ENCODE data around the gene SNCAIP.

The SNCAIP gene

DNA sequence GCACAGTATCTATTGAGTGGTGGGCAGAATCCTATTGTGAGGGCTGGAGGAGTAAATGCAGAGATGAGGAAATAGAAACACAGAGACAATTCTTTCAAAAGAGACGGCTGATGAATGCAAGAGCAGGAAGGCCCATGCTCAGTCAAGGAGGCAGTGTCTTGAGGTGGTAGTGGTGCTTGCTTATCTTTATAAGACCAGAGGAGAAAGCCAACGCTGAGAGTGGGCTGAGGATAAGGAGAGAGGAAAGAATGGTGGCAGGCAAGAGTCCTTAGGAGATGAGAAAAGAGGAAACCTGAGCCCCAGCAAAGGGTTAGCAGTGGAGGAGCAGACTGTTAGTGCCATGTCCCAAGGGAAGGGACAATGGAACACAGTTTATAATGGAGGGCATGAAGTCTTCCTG, 86.0 kb downstream of the SNCAIP start:
- DNase-seq (ENCODE audit: low read depth in 2 of 2): no peak

DNA sequence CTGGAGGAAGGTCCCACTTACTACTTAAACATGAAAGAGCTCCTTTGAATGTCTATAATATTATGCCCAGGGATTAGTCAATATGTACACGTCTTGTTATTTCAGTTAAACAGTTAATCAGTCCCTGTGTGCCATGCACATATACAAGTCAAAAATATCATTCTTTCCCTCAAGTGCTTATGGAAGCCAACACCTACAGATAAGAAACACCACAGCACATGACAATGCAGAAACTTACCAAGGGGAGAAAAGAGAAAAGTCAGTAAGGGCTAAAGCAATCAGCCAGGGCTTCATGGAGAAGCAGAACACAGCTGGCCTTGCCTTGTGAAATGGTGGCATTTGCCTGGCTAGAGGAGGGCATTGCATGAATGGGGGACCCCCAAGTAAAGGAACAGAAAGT, 88.3 kb downstream of the SNCAIP start:
- no peak for DNase-seq (ENCODE audit: low read depth in 2 of 2)

DNA sequence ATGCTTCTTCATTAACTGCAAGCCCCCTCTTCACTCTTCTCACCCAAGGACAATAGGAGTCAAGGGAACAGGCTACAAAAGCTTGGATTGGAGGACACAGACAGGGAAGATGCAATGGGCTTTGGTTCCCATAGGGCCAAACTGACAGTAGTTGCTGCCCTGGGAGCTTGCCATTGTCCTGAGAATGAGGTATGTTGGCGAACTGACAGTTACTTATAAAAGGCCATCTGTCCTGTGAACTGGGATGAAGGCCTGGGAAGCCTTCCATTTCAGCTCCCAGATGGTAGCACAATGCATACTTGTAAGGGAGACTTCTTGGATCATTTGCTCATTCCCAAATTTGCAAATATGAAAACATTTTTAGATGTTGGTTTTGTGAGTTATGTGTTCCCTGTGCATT, 88.9 kb downstream of the SNCAIP start:
- no peak for DNase-seq (ENCODE audit: low read depth in 2 of 2)

DNA sequence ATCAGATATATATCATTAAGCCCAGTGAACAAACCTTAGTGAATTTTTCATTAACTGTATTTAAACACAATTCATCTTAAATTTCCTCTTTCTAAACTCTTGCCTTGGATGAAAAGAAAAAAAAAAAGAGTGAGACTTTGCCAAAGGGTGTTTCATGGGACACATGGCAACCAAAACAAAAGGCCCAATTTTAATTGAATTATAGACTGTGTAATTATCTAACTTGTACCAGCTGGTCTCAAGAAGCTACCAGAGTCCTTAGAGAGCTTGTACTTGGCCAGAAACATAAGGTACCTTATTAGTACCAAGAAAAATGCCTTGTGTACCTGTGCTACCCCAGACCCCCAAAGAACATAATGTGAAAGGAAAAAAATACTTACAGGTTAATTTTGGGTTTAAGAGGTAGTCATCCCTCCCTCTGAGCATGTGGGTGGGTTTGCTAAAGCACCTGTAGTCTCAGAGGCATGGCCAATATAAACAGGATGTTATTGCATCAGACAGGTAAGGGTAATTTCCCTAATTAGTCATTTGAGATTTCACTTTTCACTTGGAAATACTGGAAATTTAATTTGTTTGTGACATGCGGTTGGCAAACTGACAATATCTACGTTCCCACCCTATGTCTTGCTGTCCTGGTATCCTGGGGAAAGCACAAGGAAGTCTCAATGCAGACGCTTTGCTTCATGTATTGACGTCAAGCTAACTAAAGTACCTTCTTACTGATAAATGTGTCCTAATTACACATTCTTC, 90.1 kb downstream of the SNCAIP start:
- DNase-seq (ENCODE audit: low read depth in 2 of 2): no peak

DNA sequence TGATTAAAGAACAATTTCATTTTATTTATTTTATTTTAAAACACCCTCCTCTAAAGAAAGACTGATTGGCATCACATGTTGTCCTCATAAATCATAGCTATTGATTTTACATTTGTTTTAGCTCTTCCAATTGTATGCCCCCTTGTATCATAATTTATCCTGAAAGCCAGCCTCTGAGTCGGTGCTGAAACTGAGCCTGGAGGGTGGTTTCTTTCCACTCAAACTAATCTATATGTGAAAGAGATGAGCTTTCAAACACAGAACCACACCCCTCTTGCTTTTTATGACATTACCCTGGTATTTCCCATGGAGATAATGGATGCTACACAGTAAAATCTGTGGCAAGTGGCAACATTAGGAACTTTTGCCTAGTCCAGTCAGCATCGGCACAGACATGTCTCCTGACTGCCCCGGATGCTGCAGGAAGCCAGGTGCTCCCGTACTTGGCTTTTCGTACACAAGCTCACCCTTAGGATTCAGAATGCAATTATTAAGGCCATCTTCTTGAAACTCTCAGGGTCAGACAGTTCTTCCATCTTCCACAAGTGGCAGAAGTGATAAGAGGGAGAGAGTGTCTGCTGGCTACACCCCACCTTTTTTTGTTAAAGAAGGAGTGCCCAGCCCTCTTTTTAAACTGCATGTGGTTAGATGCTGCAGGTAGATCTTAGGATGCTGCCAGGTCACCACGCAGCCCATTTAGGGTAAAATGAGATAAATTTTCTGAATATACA, 91.1 kb downstream of the SNCAIP start:
- no peak for DNase-seq (ENCODE audit: low read depth in 2 of 2)

DNA sequence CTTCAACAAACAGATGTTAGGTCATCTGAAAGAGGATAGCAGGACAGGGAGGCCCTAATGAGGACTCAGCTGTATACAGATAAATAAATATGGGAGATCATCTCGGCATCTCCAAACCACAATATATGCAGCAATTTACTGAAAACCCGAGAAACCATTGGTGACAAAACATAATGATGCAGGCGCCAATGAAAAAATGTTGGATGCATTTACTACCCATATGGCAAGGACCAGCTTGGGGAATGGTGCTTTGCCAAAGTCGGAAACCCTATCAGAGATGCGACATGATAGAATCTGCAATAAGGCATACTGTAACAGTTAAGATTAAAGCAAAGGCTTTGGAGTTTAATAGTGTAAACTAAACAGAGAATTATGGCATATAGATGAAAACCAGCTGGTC, 92.0 kb downstream of the SNCAIP start:
- no peak for DNase-seq (ENCODE audit: low read depth in 2 of 2)

DNA sequence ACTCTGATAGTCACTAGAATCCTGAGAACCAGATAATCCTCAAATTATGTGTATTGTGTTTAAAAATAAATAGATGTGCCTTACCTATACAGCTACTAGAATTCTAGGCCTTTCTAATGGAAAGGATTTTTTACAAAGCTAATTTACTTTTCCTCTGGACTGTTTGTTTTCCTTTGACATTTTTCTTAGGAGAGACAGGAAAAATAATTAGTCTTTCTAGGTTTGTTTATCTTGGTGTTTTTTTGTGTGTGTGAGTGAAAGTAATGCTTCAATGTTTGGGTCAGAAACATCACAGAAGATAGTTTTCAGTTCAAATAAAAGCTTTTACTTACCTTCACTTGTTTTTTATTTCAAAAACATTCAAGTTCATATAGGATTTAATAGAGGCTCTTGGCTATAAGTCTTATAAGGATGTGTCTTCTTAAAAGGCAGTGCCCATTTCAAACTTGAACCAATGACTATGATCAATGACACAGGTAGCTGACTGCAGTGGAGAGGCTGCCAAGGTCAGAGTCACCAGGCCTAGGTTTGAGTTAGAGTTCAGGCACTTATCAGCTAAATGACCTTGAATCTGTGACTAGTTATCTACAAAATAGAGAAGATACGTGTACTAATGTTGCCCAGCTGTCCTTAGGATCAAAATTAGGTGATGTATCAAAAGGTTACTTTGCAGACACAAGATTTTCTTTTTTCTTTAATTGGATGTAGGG, 92.8 kb downstream of the SNCAIP start:
- no peak for DNase-seq (ENCODE audit: low read depth in 2 of 2)

DNA sequence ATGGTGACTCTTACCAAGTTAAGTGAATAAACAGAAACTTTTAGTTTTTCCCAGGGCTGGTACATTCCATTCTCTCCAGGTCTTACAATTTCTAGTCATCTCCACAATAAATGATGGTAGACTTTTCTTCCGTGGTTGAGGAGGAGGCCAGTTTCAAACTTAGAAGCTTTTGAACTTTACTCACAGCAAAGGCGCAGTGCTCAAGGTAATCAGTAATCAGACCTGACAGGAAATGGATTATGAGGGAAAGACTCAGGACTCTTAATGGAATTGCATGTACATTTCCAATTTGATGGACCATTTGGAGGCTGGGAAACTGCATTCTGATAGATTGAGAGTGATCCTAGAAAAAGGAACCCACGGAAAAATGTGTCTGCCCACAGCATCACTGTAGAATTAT, 93.7 kb downstream of the SNCAIP start:
- no peak for DNase-seq (ENCODE audit: low read depth in 2 of 2)

DNA sequence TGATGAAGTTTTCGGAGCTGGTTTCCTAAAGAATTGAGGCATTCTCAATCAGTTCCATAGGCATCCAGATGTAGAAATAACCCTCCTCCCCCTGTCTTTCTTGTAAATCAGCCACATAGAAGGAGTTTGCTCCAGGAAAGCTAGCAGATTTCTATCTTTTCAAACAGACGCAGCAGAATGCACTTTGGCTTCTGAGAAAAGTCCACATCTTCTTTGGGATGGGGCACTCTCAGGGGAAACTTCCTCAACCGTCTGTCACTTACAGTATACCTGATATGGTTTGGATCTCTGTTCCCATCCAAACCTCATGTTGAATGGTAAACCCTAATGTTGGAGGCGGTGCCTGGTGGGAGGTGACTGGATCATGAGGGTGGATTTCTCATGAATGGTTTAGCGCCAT, 94.1 kb downstream of the SNCAIP start:
- DNase-seq (ENCODE audit: low read depth in 2 of 2): no peak

DNA sequence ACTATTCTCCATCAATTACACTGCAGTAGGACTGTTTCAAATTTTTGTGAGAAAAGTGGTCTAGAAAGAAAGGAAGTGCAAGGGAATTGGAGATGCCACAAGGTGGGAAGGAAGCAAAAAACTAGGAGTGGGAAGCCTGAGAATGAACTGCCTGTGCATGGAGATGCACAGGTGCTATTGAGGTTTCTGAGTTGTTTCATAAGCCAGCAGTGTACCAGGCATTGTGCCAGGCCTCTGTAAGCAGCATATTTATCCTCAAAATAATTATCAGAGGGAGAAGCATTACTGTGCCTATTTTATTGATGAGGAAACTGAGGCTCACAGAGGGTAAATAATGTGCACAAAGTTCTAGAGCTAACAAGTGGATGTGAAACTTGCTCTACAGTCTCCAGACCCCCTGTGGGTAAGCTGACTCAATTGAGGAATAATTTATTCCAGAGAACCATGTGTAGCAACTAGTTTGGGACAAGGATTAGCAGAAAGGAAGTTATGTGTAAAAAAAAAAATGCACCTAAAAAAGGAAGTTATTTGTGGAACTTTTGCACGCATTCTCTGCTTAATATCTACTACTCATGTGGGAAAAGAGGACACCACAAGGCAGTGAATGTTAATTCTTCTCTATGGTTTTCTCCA, 96.7 kb downstream of the SNCAIP start:
- no peak for DNase-seq (ENCODE audit: low read depth in 2 of 2)

DNA sequence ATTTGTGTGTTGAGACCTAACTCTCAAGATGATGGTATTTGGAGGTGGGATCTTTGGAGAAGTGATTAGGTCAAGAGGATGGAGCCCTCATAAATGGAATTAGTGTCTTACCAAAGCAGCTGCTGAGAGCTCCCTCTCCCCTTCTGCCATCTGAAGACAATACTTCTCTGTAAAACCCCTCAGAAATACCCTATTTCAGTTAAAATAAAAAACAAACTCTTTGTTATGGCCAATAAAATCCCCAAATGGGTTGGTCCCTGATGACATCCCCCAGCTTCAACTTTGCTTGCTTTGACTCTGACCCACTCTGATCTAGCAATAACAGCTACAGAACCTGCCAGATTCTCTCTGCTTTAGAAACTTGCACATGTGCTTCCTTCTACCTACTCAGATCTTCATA, 100.9 kb downstream of the SNCAIP start:
- no peak for DNase-seq (ENCODE audit: low read depth in 2 of 2)

DNA sequence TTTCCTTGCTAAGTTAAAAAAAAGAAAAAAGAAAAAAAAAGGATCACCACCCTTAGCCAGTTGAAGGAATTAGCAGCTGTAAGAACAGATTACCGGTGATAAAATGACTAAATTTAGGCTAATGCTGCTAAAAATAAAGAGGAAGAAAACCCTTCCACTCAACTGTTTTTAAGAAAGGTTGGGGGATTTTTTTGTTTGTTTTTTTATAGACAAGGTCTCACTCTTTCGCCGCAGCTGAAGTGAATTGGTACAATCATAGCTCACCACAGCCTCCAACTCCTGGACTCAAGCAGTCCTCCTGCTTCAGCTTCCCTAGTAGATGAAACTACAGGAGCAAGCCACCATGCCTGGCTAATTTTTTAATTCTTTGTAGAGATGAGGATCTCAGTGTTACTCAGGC, 101.7 kb downstream of the SNCAIP start:
- DNase-seq (ENCODE audit: low read depth in 2 of 2): no peak

DNA sequence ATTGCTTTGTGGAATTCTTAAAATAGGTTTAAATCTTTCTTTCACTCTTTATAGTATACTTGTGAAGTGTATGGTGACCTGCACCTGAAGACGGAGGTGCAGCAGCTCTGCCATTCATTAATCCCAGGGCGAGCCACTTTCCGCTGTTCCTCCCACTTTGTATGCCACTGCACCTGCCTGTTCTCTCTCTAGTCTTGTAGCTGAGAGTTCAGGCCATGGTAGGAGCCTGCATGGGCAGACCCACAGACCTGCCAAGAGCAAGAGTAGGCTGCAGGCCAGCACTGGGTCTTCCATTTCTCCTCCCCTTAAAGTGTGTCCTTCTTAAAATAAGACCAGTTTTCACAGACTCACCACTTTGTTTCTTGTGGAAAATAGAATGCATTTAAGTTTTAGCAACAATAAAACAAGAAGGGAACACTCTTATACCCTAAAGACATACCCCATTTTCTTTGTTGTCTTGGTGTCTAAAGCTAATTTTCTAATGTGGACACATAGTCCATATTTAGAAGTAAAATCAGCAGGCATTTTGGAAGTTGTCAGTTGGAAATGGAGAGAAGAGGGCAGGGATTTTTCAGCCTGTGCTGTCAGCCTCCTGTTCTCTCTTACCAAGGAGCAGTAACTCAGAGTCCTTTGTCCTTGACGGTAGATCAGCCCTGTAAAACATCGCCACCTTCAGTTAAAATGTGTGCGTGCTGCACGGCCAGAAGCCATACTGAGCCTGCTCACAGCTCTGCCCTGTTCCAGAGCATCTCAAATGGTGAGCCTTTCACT, 103.2 kb downstream of the SNCAIP start:
- DNase-seq (ENCODE audit: low read depth in 2 of 2): no peak

DNA sequence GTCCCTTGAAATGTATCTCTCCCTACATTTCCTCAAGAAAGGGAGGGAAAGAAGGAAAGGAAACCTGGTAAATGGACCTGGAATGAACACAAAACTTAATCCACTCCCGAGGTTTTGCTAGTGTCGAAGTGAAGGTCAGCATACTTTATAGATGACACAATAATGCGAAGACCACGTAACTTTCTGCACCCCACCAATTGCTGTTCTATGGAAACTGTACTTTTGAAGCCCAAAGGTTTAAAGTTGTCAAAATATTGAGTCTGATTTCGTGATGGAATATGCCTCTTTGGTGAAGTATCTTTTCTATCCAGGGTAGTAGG, 103.7 kb downstream of the SNCAIP start:
- DNase-seq (ENCODE audit: low read depth in 2 of 2): no peak

DNA sequence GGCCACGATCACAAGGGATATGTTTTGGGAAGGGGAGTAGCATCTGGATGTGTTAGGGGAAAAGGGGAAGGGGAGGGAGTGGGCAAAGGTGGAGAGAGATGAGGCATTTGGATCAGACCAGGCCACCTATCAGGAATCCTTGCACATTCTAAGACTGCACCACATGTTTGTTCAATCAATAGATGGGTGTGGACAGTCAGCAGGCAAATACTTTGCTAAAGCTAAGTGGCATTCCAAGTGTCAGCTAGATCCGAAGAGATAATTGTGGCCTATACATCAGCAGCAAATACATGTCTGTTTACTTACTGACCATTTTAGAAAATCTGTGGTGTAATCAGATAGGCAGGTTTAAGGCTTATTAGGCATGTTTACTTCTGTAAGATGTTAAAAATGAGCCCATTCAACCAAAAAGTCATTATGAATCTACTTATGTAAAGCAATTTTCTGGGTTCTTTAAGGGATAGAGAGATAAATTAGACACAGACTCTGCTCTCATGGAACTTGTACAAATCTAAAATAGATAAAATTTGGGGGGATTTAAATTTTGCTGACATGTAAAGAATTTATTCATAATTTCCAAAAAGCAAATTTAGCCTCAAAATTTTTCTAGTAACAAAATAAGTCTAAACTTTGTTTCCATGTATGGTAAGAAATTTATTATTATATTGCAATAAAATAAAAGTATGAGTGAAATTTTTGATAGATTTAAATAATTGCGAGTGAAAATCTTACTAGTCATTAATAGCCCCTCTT, 107.3 kb downstream of the SNCAIP start:
- no peak for DNase-seq (ENCODE audit: low read depth in 2 of 2)

DNA sequence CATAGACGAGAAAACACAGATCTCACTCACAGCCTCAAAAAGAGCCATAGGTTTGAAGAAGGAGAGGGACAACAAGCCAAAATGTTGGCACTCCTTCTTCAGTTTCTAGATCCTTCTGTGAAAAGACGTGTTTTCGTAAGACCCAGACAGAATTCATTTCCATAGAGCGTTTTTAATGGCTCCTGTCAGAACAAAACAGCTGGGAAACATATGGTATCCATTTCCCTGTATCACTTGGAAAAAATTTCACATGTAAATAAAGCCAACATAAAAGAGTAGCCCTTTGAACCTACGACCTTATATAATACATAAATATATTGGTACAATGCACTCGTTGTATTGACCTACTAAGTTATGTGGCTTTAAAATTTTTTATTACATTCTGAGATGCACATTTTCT, 108.1 kb downstream of the SNCAIP start:
- DNase-seq (ENCODE audit: low read depth in 2 of 2): no peak

DNA sequence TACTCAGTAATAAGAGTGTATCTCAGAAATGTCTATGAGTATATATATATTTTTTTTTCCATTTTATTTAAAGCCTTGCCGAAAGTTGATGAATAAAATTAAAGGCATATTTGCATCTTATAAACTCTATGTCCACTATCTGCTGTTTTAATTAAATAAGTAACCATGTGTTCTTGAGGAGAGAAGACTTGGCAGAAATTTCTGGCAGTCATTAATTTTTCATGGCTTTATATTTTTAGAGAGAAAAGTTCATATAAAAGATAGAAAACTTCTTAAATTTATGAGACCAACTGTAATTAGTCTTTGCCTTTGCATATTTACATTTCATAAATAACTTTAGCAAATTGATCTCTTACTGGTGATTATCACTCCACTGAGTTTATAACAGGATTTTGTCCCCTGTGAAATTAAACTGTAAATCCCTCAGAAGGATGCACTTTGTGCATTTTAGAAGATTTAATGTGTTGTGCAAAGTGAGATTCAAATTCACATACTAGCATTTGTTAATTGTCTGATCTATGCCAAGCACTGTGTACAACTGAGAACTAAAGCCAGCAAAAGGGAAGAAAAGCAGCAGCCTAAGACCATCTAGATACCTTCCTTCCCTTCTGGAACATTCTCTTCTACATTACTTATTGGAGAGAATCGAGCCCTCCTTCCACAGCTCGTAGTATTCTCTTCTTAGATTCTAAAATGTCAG, 108.7 kb downstream of the SNCAIP start:
- DNase-seq (ENCODE audit: low read depth in 2 of 2): no peak

DNA sequence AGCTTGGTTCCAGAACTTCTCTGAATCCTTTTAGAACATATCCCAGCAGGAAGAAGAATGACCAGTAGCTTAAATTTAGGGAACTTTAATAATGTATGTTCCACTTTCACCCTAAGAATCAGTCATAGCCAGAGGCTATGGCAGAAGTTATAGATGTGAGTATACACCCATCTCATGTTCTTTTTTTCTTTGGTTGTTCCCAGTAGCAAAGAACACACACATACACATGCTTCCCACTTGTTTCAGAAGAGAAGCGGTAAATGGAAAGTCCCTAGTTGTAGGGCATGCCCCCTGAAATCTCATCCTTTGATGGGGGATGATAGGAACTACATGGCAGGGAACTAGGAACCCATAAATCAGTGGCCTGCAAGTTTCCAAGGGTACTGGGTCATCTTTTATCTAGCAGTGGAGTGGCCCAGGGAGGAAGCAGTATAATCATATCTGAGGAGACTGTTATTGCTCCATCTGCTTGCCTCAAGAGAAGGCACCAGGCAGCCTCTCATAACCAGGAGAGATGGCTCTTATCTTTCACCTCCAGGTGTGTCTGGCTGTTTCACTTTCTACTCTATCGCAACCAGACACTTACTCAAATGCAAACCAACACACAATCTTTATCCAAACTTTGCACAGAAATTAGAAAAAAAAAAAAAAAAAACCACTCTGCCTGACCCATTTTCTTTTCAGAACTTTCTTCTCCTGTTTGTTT, 109.5 kb downstream of the SNCAIP start:
- DNase-seq (ENCODE audit: low read depth in 2 of 2): no peak

DNA sequence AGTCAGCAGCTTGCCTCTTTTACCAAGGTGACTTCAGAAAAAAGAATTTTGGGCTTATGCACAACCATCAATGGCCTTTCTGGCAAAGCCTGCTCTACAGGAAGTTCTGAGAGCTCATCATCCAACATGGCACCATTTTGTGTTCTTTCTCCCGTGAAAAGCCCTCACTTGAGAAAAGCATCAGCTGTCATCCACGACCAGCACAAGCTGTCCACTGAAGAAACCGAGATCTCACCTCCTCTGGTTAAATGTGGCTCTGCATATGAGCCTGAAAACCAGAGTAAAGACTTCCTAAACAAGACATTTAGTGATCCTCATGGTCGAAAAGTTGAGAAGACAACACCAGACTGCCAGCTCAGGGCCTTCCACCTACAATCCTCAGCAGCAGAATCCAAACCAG, 111.2 kb downstream of the SNCAIP start:
- DNase-seq (ENCODE audit: low read depth in 2 of 2): no peak

DNA sequence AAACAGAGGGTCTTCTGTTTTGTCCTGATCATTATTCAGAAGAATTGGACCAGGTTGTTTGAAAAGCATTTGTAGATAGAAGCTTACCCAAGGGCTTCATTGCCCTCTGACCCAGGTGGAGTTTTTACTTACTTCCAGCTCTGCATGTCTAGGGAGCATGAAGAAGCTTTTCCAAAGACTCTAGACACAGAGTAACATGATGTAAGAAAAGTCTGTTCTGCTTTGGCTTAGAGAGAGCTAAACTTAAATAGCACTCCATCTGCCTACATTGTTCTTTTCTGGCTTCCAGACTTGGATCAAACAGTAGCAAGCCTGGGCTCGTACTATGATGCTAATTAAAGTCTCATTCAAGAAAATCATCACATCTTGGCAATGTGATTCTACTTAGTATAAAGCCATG, 112.1 kb downstream of the SNCAIP start:
- no peak for DNase-seq (ENCODE audit: low read depth in 2 of 2)
